GM23338 (cell line): ENCODE results near the gene P2RY6.

Experiments used
- EZH2 ChIP-seq: fragments of 200-600 bp; sonication (generic); IDR thresholded peaks from one replicate; pipeline ENCODE4 v1.8.0; 2017; ENCODE audit warnings: antibody characterized with exemption, mild to moderate bottlenecking, low read depth; ENCODE audit not compliant: unreplicated experiment
- EZH2phosphoT487 ChIP-seq: fragments of 200-600 bp; sonication (generic); IDR thresholded peaks from one replicate; pipeline ENCODE4 v1.8.1; 2018; ENCODE audit warnings: antibody characterized with exemption; ENCODE audit not compliant: unreplicated experiment
- JUNB ChIP-seq: IDR thresholded peaks from one replicate; pipeline ENCODE4 v1.6.1; 2016; ENCODE audit warnings: antibody characterized with exemption; ENCODE audit not compliant: unreplicated experiment
- NANOG ChIP-seq: IDR thresholded peaks from 2 replicates; pipeline ENCODE4 v1.6.1; 2016; ENCODE audit warnings: antibody characterized with exemption, borderline replicate concordance
- POLR2AphosphoS5 ChIP-seq: IDR thresholded peaks from 2 replicates; pipeline ENCODE4 v1.6.1; 2016; ENCODE audit warnings: antibody characterized with exemption, low read depth
- ZNF114 ChIP-seq: fragments of 250-450 bp; sonication (Bioruptor Pico); IDR thresholded peaks from 2 replicates; pipeline ENCODE4 v1.5.0; 2020; ENCODE audit warnings: mild to moderate bottlenecking, moderate library complexity
- TF ChIP-seq, protein P1 (sequence below), 2 experiments: fragments of 200-600 bp in 1 of 2; sonication (generic) in 1 of 2; conservative IDR thresholded peaks; 2 replicates each; pipeline versions ENCODE4 v1.5.1 to v1.6.1; 2016 to 2017; ENCODE audit warnings: antibody characterized with exemption in 2 of 2, low read depth in 2 of 2, mild to moderate bottlenecking in 2 of 2, moderate library complexity in 1 of 2
- TF ChIP-seq, protein P2 (sequence below): IDR thresholded peaks from one replicate; pipeline ENCODE4 v1.6.1; 2018; ENCODE audit warnings: antibody characterized with exemption; ENCODE audit not compliant: unreplicated experiment

DNA sequence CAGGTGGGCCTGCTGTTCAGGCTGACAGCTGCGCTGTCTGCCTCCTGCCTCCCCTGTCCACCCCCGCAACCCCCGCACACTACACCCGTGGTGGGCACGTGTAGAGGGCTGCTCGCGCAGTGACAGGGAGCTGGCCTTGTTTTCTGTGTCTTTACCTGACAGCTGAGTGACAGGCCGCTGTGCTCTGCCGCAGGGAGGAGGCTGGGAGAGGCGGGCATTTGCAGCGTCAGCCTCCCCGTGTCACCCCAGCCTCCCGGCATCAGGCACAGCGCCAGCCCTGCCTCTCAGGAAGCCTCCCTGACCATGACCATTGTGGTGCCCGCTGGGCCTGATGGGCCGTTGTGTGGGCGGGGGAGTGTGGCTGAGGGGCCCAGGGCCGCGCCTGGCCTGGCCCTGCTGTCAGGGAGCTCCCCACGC, 72.1 kb downstream of the P2RY6 start:
- TF ChIP-seq, protein P1, sequence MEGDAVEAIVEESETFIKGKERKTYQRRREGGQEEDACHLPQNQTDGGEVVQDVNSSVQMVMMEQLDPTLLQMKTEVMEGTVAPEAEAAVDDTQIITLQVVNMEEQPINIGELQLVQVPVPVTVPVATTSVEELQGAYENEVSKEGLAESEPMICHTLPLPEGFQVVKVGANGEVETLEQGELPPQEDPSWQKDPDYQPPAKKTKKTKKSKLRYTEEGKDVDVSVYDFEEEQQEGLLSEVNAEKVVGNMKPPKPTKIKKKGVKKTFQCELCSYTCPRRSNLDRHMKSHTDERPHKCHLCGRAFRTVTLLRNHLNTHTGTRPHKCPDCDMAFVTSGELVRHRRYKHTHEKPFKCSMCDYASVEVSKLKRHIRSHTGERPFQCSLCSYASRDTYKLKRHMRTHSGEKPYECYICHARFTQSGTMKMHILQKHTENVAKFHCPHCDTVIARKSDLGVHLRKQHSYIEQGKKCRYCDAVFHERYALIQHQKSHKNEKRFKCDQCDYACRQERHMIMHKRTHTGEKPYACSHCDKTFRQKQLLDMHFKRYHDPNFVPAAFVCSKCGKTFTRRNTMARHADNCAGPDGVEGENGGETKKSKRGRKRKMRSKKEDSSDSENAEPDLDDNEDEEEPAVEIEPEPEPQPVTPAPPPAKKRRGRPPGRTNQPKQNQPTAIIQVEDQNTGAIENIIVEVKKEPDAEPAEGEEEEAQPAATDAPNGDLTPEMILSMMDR (conservative IDR thresholded peaks at IDR 0.05; ENCODE audit: low read depth in 2 of 2), result no peak
- TF ChIP-seq EZH2 (no peak), POLR2AphosphoS5 (no peak), NANOG (no peak), EZH2phosphoT487 (no peak), JUNB (no peak), ZNF114 (CRISPR knock-in tag) (no peak)
- TF ChIP-seq, protein P2, sequence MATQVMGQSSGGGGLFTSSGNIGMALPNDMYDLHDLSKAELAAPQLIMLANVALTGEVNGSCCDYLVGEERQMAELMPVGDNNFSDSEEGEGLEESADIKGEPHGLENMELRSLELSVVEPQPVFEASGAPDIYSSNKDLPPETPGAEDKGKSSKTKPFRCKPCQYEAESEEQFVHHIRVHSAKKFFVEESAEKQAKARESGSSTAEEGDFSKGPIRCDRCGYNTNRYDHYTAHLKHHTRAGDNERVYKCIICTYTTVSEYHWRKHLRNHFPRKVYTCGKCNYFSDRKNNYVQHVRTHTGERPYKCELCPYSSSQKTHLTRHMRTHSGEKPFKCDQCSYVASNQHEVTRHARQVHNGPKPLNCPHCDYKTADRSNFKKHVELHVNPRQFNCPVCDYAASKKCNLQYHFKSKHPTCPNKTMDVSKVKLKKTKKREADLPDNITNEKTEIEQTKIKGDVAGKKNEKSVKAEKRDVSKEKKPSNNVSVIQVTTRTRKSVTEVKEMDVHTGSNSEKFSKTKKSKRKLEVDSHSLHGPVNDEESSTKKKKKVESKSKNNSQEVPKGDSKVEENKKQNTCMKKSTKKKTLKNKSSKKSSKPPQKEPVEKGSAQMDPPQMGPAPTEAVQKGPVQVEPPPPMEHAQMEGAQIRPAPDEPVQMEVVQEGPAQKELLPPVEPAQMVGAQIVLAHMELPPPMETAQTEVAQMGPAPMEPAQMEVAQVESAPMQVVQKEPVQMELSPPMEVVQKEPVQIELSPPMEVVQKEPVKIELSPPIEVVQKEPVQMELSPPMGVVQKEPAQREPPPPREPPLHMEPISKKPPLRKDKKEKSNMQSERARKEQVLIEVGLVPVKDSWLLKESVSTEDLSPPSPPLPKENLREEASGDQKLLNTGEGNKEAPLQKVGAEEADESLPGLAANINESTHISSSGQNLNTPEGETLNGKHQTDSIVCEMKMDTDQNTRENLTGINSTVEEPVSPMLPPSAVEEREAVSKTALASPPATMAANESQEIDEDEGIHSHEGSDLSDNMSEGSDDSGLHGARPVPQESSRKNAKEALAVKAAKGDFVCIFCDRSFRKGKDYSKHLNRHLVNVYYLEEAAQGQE, result no peak
